NK-92 treated with Interleukin-12 subunit alpha and Interleukin-12 subunit beta, amount 100 ng/mL, for 24 hours (cell line): ENCODE data around the gene LY6G5C.

Source experiments
- DNase-seq: peaks from one replicate; lab custom pipeline; 2025; lab: John Stamatoyannopoulos, UW

Gene LY6G5C

DNA sequence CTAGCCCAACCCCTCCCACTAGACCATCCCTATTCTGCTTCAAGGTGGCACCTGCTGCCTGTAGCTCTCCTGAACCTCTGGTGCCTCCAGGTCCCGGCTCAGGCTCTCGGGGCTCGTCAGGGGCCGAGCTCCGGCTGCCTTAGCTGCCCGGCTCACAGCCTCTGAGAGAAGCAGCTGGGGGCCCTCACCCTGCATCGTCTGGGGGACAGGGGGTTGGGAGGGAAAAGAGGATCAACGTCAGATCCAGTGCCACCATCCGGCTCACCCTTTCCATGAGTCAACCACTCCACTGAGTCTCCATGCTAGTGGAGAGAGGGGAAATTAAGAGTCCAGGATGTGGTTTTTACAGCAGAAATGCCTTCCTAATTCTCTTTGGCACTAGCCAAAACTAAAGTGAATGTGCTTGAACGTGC lies 41.4 kb downstream of the LY6G5C start:
- DNase-seq = no peak

GRCh38 chr6:31639043-31639442 lies 41.8 kb downstream of the LY6G5C start:
- no peak for DNase-seq

DNA sequence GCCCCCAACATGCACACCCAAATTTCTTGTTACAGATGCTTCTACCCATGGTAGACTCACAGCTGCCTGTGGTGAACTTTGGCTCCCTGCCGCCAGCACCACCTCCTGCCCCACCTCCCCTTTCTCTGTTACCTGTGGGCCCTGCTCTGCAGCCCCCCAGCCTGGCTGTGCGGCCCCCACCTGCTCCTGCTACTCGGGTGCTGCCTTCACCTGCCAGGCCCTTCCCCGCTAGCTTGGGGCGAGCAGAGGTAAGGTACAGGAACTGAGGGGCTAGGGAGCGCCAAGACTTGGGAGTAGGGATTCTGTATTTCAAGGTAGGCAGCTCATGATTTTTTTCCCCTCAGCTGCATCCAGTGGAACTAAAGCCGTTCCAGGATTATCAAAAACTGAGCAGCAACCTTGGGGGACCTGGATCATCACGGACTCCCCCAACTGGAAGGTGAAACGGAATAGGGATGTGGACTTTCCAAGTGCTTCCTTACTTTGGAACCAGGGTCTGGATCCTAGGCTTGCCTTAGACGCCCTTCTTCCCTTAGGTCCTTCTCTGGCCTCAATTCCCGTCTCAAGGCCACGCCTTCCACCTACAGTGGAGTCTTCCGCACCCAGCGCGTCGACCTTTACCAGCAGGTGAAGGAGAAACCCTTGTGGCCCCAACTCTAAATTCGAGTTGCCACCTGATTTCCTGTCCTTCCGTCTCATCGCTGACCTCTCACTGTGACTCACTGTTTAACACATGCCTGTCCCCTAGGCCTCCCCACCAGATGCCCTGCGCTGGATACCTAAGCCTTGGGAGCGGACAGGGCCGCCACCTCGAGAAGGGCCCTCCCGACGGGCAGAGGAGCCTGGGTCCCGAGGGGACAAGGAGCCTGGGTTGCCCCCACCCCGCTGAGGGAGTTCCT lies 43.9 kb downstream of the LY6G5C start:
- no peak for DNase-seq

GRCh38 chr6:31634969-31635575 lies 45.8 kb downstream of the LY6G5C start:
- DNase-seq = no peak

DNA sequence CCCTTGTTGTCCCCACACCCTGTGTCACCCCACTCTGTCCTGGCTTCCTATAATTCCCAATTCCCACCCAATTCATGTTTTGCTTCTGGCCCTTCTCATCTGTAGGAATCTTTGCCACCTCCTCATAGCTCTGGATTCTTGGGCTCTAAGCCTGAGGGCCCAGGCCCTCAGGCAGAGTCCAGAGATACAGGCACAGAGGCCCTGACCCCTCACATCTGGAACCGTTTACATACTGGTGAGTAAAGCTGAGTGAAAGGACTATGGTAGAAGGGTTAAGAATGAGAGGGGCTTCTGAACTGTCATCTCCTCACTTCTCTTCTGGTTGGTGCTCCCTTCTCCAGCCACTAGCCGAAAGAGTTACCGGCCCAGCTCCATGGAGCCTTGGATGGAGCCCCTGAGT lies 46.7 kb downstream of the LY6G5C start:
- no peak for DNase-seq

DNA sequence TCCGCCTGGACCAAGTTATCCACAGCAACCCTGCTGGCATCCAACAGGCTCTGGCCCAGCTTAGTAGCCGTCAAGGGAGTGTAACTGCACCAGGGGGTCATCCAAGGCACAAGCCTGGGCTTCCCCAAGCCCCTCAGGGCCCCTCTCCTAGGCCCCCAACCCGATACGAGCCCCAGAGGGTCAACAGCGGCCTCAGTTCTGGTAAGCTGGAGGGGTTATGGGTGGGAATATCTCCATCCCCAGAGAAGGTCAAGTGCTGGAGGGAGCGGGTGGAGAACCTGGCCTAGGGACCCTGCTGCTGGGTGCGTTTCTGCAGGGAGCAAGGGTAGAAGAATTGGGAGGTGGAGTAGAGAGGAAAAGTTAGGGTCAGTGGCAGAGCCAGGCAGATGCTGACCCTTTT lies 47.4 kb downstream of the LY6G5C start:
- no peak for DNase-seq

GRCh38 chr6:31632279-31632946 lies 48.5 kb downstream of the LY6G5C start:
- no peak for DNase-seq

- DNase-seq = no peak
Measured at GRCh38 chr6:31631681-31632278, 49.1 kb downstream of the LY6G5C start.

DNA sequence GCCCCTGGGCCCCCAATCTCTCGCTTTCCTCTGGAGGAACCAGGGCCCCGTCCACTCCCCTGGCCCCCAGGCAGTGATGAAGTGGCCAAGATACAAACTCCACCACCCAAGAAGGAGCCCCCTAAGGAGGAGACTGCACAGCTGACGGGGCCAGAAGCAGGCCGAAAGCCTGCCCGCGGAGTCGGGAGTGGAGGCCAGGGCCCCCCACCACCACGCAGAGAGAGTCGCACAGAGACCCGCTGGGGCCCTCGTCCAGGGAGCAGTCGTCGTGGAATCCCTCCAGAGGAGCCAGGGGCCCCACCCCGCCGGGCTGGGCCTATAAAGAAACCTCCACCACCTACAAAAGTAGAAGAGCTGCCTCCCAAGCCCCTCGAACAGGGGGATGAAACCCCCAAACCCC lies 49.7 kb downstream of the LY6G5C start:
- DNase-seq = no peak

GRCh38 chr6:31630177-31630934 lies 50.5 kb downstream of the LY6G5C start:
- no peak for DNase-seq

DNA sequence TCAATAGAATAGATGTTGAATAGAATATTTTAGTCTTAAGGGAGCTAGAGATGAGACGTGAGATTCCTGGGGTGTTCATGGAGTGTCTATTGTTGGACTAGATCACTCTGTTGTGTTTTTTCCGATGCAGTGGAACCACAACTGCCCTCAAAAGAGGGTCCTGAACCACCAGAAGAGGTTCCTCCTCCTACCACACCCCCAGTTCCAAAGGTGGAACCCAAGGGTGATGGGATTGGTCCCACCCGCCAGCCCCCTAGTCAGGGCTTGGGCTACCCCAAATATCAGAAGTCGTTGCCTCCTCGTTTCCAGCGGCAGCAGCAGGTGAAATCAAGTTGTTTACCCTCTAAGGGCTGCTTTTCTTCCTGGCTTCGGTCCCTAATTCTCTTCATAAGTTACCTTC lies 51.9 kb downstream of the LY6G5C start:
- no peak for DNase-seq

GRCh38 chr6:31627690-31628287 lies 53.1 kb downstream of the LY6G5C start:
- no peak for DNase-seq

DNA sequence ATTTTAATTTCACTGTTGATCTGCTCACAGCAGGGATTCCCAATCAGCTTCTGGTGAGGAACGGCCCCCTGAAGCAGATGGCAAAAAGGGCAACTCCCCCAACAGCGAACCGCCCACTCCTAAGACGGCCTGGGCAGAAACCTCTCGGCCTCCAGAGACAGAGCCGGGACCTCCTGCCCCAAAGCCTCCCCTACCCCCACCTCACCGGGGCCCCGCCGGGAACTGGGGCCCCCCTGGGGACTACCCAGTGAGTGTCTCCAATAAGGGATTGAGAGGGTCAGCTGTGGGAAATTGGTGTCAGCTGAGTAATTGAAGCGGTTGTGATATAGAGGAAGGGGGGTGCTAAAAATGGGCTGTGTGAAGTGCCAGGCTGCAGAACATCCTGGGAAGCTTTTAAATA lies 53.9 kb downstream of the LY6G5C start:
- DNase-seq = no peak
